GM21526 (cell line): Measurements from ENCODE around the gene SMARCE1.
"Not testable (repeated sequence)": the region's sequence is repeated elsewhere in the genome, so short reads cannot be mapped to it uniquely, and the experiment has no call there.

Experiments
- ATAC-seq: cut with Tn5 transposase; IDR thresholded peaks from one replicate; pipeline ENCODE4 v1.9.1; 2021; ENCODE audit warnings: moderate library complexity; ENCODE audit not compliant: unreplicated experiment, low FRiP score

Gene SMARCE1

GRCh38 chr17:40590742-40591141, 56.9 kb downstream of the SMARCE1 start:
- ATAC-seq: no peak

GRCh38 chr17:40588552-40588951, 59.1 kb downstream of the SMARCE1 start:
- ATAC-seq: no peak

GRCh38 chr17:40586264-40586663, 61.4 kb downstream of the SMARCE1 start:
- ATAC-seq: not testable (repeated sequence)

- not testable (repeated sequence) for ATAC-seq
Observed at GRCh38 chr17:40584950-40585349, 62.7 kb downstream of the SMARCE1 start.

- ATAC-seq: peak; percentile 87
Observed at GRCh38 chr17:40582328-40582901, 65.2 kb downstream of the SMARCE1 start.

GRCh38 chr17:40580140-40580539, 67.5 kb downstream of the SMARCE1 start:
- ATAC-seq: no peak

- ATAC-seq: no peak
Observed at GRCh38 chr17:40579471-40579870, 68.1 kb downstream of the SMARCE1 start.

GRCh38 chr17:40577611-40578065, 70.0 kb downstream of the SMARCE1 start:
- ATAC-seq: no peak

GRCh38 chr17:40576113-40576740, 71.4 kb downstream of the SMARCE1 start:
- no peak for ATAC-seq
